Spleen (tissue), 7 donors: ENCODE measurements around the gene TSPAN18.

Experiments
- CTCF ChIP-seq, 11 experiments: fragments of 200-600 bp in 7 of 11; fragments of 450-650 bp in 4 of 11; sonication (generic) in 4 of 11; IDR thresholded peaks in 8 of 11; conservative IDR thresholded peaks in 3 of 11; 1 replicate in 7 of 11; 2 replicates in 4 of 11; pipeline versions ENCODE4 v1.4.0 to v1.8.0; 2016 to 2021; ENCODE audit warnings: antibody characterized with exemption in 11 of 11, inconsistent platforms in 4 of 11, mild to moderate bottlenecking in 1 of 11
- POLR2A ChIP-seq, 3 donors: fragments of 450-650 bp; IDR thresholded peaks; one replicate each; pipeline ENCODE4 v1.5.1; 2017; ENCODE audit warnings: antibody characterized with exemption in 3 of 3, mild to moderate bottlenecking in 1 of 3
- POLR2AphosphoS5 ChIP-seq, 3 donors: sonication (generic); formaldehyde crosslinking; IDR thresholded peaks; one replicate each; pipeline ENCODE4 v1.5.1; 2017; ENCODE audit warnings: antibody characterized with exemption in 3 of 3
- donor health status: DM: no; HTN: no; CAD: no; lungs with moderate emphysema.
- donor health status: DM: no; HTN: no; CAD: no.
- donor health status: DM: no; HTN: no; CAD: no.

GRCh38 chr11:44978274-44978960 lies 251.7 kb downstream of the TSPAN18 start:
- TF ChIP-seq CTCF (IDR thresholded peaks at IDR 0.05 in 8 of 11, conservative IDR thresholded peaks at IDR 0.05 in 3 of 11), result no peak
- no peak for TF ChIP-seq POLR2A (IDR thresholded peaks at IDR 0.05)
- TF ChIP-seq POLR2AphosphoS5 (IDR thresholded peaks at IDR 0.05), result no peak
